ENCODE measurements around the gene GSTM5.

GSTM5 gene

DNA sequence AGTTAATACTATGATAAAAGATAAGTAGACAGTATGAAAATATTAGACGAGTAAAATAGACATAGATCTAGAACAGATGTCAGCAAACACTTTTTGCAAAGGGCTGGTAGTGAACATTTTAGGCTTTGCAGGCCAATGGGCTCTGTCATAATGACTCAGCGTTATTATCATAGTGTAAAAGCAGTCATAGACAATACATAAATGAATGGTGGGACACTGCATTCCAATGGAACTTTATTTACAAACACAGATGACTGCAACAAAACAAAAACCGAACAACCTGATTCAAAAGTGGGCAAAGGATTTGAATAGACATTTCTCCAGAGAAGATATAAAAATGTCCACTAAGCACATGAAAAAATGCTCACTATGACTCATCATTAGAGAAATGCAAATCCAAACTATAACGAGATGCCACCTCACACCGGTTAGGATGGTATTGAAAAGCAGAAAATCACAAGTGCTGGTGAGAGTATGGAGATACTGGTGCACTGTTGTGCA, 7.3 kb downstream of the GSTM5 start:
- Histone ChIP-seq H3K4me1 (ENCODE audit: insufficient read depth, low read length, severe bottlenecking) (no peaks in the 10 kb centered on the region), H3K4me2 (ENCODE audit: low read length) (no peak overlapping the region), H3K9me2 (ENCODE audit: low read depth, low read length) (no peaks in the 10 kb centered on the region), H3K27ac (ENCODE audit: low read depth, low read length, poor library complexity, severe bottlenecking) (no peak overlapping the region), H4K20me1 (ENCODE audit: insufficient read depth, low read length) (no peaks in the 10 kb centered on the region), H3K36me3 (ENCODE audit: insufficient read depth, low read length) (no peaks in the 10 kb centered on the region), H3K4me3 (ENCODE audit: low read depth, low read length, poor library complexity, severe bottlenecking) (no peak overlapping the region), H3K79me2 (ENCODE audit: insufficient read depth, low read length) (no peaks in the 10 kb centered on the region), H3F3A (ENCODE audit: insufficient read depth, low read length) (no peaks in the 10 kb centered on the region), H3K9ac (ENCODE audit: low read length) (no peak overlapping the region), H3K27me3 (ENCODE audit: insufficient read depth, low read length) (peaks cover 6% of the 10 kb centered on the region; the same call in 1 of the 2 replicates), H2AFZ (ENCODE audit: low read length) (no peak overlapping the region), H3K9me3 (ENCODE audit: low read length) (no peaks in the 10 kb centered on the region)
- no peak for TF ChIP-seq EZH2 (IDR thresholded peaks at IDR 0.05; ENCODE audit: borderline replicate concordance, low read length)
- TF ChIP-seq, protein P1, sequence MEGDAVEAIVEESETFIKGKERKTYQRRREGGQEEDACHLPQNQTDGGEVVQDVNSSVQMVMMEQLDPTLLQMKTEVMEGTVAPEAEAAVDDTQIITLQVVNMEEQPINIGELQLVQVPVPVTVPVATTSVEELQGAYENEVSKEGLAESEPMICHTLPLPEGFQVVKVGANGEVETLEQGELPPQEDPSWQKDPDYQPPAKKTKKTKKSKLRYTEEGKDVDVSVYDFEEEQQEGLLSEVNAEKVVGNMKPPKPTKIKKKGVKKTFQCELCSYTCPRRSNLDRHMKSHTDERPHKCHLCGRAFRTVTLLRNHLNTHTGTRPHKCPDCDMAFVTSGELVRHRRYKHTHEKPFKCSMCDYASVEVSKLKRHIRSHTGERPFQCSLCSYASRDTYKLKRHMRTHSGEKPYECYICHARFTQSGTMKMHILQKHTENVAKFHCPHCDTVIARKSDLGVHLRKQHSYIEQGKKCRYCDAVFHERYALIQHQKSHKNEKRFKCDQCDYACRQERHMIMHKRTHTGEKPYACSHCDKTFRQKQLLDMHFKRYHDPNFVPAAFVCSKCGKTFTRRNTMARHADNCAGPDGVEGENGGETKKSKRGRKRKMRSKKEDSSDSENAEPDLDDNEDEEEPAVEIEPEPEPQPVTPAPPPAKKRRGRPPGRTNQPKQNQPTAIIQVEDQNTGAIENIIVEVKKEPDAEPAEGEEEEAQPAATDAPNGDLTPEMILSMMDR (IDR thresholded peaks at IDR 0.05; ENCODE audit: low read length), result no peak

DNA sequence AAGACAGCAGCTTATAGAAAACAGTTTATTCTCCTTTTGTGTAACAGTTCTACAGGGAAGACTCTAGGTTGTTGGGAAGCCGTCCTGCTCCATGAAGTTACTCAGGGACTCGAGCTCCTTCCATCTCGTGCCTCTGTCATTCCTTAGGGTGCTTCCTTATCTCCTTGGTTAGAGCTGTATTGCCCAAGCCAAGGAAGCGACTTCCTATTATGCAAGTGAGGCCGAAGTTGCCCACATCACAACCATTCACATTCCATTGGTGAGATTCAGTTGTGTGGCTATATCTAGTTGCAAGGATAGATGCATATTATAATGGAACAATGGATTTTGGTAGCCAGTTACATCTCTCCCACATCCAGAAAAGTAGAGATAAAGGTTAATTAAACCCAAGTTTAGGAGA, 9.0 kb downstream of the GSTM5 start:
- Histone ChIP-seq H3K9me2 (ENCODE audit: low read depth, low read length) (no peaks in the 10 kb centered on the region), H3K4me2 (ENCODE audit: low read length) (no peak overlapping the region), H3K9ac (ENCODE audit: low read length) (no peak overlapping the region)

DNA sequence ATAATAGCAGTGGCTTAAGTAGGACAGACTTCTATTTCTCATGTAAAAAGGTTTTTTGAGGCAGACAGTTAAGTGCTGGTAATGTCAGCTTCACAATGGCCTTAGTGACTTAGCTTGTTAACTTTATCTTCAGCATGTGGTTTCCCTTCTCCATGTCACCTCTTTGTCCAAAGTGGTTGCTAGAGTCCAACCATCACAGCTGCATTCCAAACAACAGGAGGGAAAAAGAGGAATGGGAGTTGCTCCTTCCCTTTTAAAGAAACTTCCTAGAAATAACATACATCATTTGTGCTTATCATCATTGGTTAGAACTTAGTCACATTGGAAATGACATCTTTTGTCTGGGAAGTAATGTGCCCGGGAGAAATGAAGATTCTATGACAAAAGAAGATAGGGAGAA, 9.9 kb downstream of the GSTM5 start:
- H3K9me2 ChIP-seq (ENCODE audit: low read depth, low read length), result no peaks in the 10 kb centered on the region
- H3K27me3 ChIP-seq (ENCODE audit: insufficient read depth, low read length), result peaks cover 8% of the 10 kb centered on the region; the same call in 1 of the 2 replicates
- no peaks in the 10 kb centered on the region for H3K79me2 ChIP-seq (ENCODE audit: insufficient read depth, low read length)
- H3F3A ChIP-seq (ENCODE audit: insufficient read depth, low read length), result no peaks in the 10 kb centered on the region
- H3K27ac ChIP-seq (ENCODE audit: low read depth, low read length, poor library complexity, severe bottlenecking), result no peak overlapping the region
- no peak overlapping the region for H3K4me3 ChIP-seq (ENCODE audit: low read depth, low read length, poor library complexity, severe bottlenecking)
- no peaks in the 10 kb centered on the region for H3K9me3 ChIP-seq (ENCODE audit: low read length)
- no peak overlapping the region for H2AFZ ChIP-seq (ENCODE audit: low read length)
- no peaks in the 10 kb centered on the region for H3K4me1 ChIP-seq (ENCODE audit: insufficient read depth, low read length, severe bottlenecking)
- no peak for TF ChIP-seq EZH2 (IDR thresholded peaks at IDR 0.05; ENCODE audit: borderline replicate concordance, low read length)
- TF ChIP-seq, protein P1 (IDR thresholded peaks at IDR 0.05; ENCODE audit: low read length), result no peak
- H3K4me2 ChIP-seq (ENCODE audit: low read length), result no peak overlapping the region
- H4K20me1 ChIP-seq (ENCODE audit: insufficient read depth, low read length), result no peaks in the 10 kb centered on the region
- no peak overlapping the region for H3K9ac ChIP-seq (ENCODE audit: low read length)
- H3K36me3 ChIP-seq (ENCODE audit: insufficient read depth, low read length), result no peaks in the 10 kb centered on the region

More for the DNA sequence above, 9.0 kb downstream of the GSTM5 start:
- Histone ChIP-seq H3K79me2 (ENCODE audit: insufficient read depth, low read length) (no peaks in the 10 kb centered on the region), H3K4me1 (ENCODE audit: insufficient read depth, low read length, severe bottlenecking) (no peaks in the 10 kb centered on the region), H2AFZ (ENCODE audit: low read length) (no peak overlapping the region), H3K27me3 (ENCODE audit: insufficient read depth, low read length) (peaks cover 6% of the 10 kb centered on the region; the same call in 1 of the 2 replicates), H4K20me1 (ENCODE audit: insufficient read depth, low read length) (no peaks in the 10 kb centered on the region), H3F3A (ENCODE audit: insufficient read depth, low read length) (no peaks in the 10 kb centered on the region), H3K27ac (ENCODE audit: low read depth, low read length, poor library complexity, severe bottlenecking) (no peak overlapping the region), H3K4me3 (ENCODE audit: low read depth, low read length, poor library complexity, severe bottlenecking) (no peak overlapping the region), H3K9me3 (ENCODE audit: low read length) (no peaks in the 10 kb centered on the region), H3K36me3 (ENCODE audit: insufficient read depth, low read length) (no peaks in the 10 kb centered on the region)
- TF ChIP-seq, protein P1 (IDR thresholded peaks at IDR 0.05; ENCODE audit: low read length), result no peak
- TF ChIP-seq EZH2 (IDR thresholded peaks at IDR 0.05; ENCODE audit: borderline replicate concordance, low read length), result no peak

Measured in OCI-LY1 (cell line).